H1 (cell line): Measurements from ENCODE around the gene EPHB1. TPM values are rescaled to one million over a fixed set of nuclear protein-coding genes. Genes with fewer than 3 reads are reported as not detected.

Experiments
- CTCF ChIA-PET: fragments of 300-600 bp; sonication (Branson Sonifier 250); formaldehyde crosslinking; loops from one replicate; lab custom pipeline; 2021; ENCODE audit not compliant: partially characterized antibody; lab: Charles Lee
- POLR2A ChIA-PET: fragments of 300-600 bp; sonication (Branson Sonifier 250); formaldehyde crosslinking; loops from one replicate; lab custom pipeline; 2021; ENCODE audit warnings: inconsistent platforms; ENCODE audit not compliant: partially characterized antibody; lab: Charles Lee
- DNase-seq, 2 experiments: peaks; one replicate each; pipeline versions ENCODE4 v3.0.0 to v3.0.0-alpha.2; 2010 to 2022; ENCODE audit warnings: low spot score in 2 of 2, low read depth in 1 of 2, mixed read lengths in 1 of 2
- FAIRE-seq: peaks from 2 replicates; lab custom pipeline; 2011; peaks lifted over from hg19 to GRCh38; lab: Jason Lieb, UNC
- H2AFZ ChIP-seq: 2 replicates; pipeline ENCODE4 v1.8.1; 2012; ENCODE audit warnings: low read length, inconsistent platforms
- H2AK5ac ChIP-seq: 2 replicates; pipeline ENCODE4 v1.6.1; 2013; ENCODE audit warnings: low read depth, low read length
- H2BK120ac ChIP-seq: replicated peaks from 2 replicates; pipeline ENCODE3; 2013; ENCODE audit warnings: low read depth, low read length, inconsistent platforms
- H2BK12ac ChIP-seq: 2 replicates; pipeline ENCODE4 v1.6.1; 2013; ENCODE audit warnings: low read depth, low read length
- H2BK15ac ChIP-seq: 2 replicates; pipeline ENCODE4 v1.6.1; 2013; ENCODE audit warnings: low read length
- H2BK20ac ChIP-seq: 2 replicates; pipeline ENCODE4 v1.6.1; 2013; ENCODE audit warnings: low read length
- H2BK5ac ChIP-seq: 2 replicates; pipeline ENCODE4 v1.6.1; 2013; ENCODE audit warnings: low read depth, low read length
- H3K14ac ChIP-seq: 2 replicates; pipeline ENCODE4 v1.6.1; 2013; ENCODE audit warnings: inconsistent platforms; ENCODE audit not compliant: insufficient read length
- H3K18ac ChIP-seq: 2 replicates; pipeline ENCODE4 v1.6.1; 2013; ENCODE audit warnings: low read length; ENCODE audit errors: extremely low read depth
- H3K23ac ChIP-seq: 2 replicates; pipeline ENCODE4 v1.6.1; 2013; ENCODE audit warnings: inconsistent platforms; ENCODE audit not compliant: insufficient read length
- H3K23me2 ChIP-seq: 2 replicates; pipeline ENCODE4 v1.6.1; 2013; ENCODE audit warnings: low read depth, low read length
- H3K27ac ChIP-seq: 2 replicates; pipeline ENCODE4 v1.6.1; 2011; ENCODE audit warnings: low read depth, low read length, inconsistent platforms
- H3K27me3 ChIP-seq, 4 experiments: replicated peaks in 1 of 4; 1 replicate in 1 of 4; 2 replicates in 3 of 4; pipeline versions ENCODE4 v1.6.1 to v1.8.1; 2011 to 2013; ENCODE audit warnings: low read length in 3 of 4, mild to moderate bottlenecking in 3 of 4, inconsistent platforms in 2 of 4, mixed read lengths in 2 of 4, moderate library complexity in 1 of 4; ENCODE audit not compliant: control insufficient read depth in 3 of 4, insufficient read depth in 3 of 4; ENCODE audit errors: extremely low read depth in 1 of 4
- H3K36me3 ChIP-seq, 4 experiments: 2 replicates each; pipeline versions ENCODE4 v1.6.1 to v1.8.1; 2011 to 2013; ENCODE audit warnings: mild to moderate bottlenecking in 4 of 4, low read length in 3 of 4, moderate library complexity in 2 of 4, control low read depth in 1 of 4, inconsistent platforms in 1 of 4; ENCODE audit not compliant: insufficient read depth in 4 of 4, control insufficient read depth in 2 of 4
- H3K4ac ChIP-seq: replicated peaks from 2 replicates; pipeline ENCODE3; 2013; ENCODE audit warnings: low read length, low read depth, mixed read lengths, inconsistent platforms; ENCODE audit not compliant: insufficient read length
- H3K4me1 ChIP-seq, 4 experiments: replicated peaks in 1 of 4; 1 replicate in 1 of 4; 2 replicates in 3 of 4; pipeline versions ENCODE4 v1.6.1 to v1.8.1; 2011 to 2013; ENCODE audit warnings: low read length in 3 of 4, inconsistent platforms in 2 of 4, mixed read lengths in 1 of 4; ENCODE audit not compliant: insufficient read depth in 4 of 4, control insufficient read depth in 3 of 4
- H3K4me2 ChIP-seq, 2 experiments: 2 replicates each; pipeline versions ENCODE4 v1.6.1 to v1.8.1; 2011 to 2013; ENCODE audit warnings: low read depth in 2 of 2, low read length in 2 of 2, control low read depth in 1 of 2, inconsistent platforms in 1 of 2, mild to moderate bottlenecking in 1 of 2; ENCODE audit not compliant: insufficient read depth in 1 of 2
- H3K4me3 ChIP-seq, 4 experiments: fragments of 200-600, 300-600 bp in 1 of 4; sonication (generic), shearing (Covaris generic), sonication (Bioruptor Twin) in 1 of 4; 2 replicates each; pipeline versions ENCODE4 v1.5.1 to v1.8.1; 2011 to 2016; ENCODE audit warnings: low read length in 4 of 4, low read depth in 3 of 4, control low read depth in 2 of 4, inconsistent platforms in 2 of 4, mild to moderate bottlenecking in 2 of 4, mixed read lengths in 1 of 4, moderate library complexity in 1 of 4; ENCODE audit not compliant: insufficient read depth in 2 of 4; ENCODE audit errors: extremely low read depth in 1 of 4
- H3K56ac ChIP-seq: replicated peaks from 2 replicates; pipeline ENCODE3; 2013; ENCODE audit warnings: low read depth, mild to moderate bottlenecking, mixed read lengths, low read length, inconsistent platforms; ENCODE audit not compliant: insufficient read length
- H3K79me1 ChIP-seq: 2 replicates; pipeline ENCODE4 v1.6.1; 2013; ENCODE audit warnings: low read depth, low read length, control low read depth
- H3K79me2 ChIP-seq, 2 experiments: 2 replicates each; pipeline versions ENCODE4 v1.6.1 to v1.8.1; 2012 to 2013; ENCODE audit warnings: low read length in 2 of 2, mild to moderate bottlenecking in 2 of 2, inconsistent platforms in 1 of 2; ENCODE audit not compliant: insufficient read depth in 2 of 2, control insufficient read depth in 1 of 2
- H3K9ac ChIP-seq, 4 experiments: replicated peaks in 1 of 4; 1 replicate in 1 of 4; 2 replicates in 3 of 4; pipeline versions ENCODE4 v1.6.1 to v1.8.1; 2011 to 2013; ENCODE audit warnings: low read depth in 3 of 4, low read length in 3 of 4, control low read depth in 2 of 4, mild to moderate bottlenecking in 2 of 4, moderate library complexity in 2 of 4, inconsistent platforms in 1 of 4; ENCODE audit errors: extremely low read depth in 1 of 4
- H3K9me3 ChIP-seq, 2 experiments: 2 replicates each; pipeline versions ENCODE4 v1.6.1 to v1.8.1; 2012 to 2013; ENCODE audit warnings: mild to moderate bottlenecking in 2 of 2, moderate library complexity in 2 of 2, control low read depth in 1 of 2, inconsistent platforms in 1 of 2, low read depth in 1 of 2, low read length in 1 of 2, mixed read lengths in 1 of 2; ENCODE audit not compliant: insufficient read depth in 2 of 2
- H4K20me1 ChIP-seq, 2 experiments: replicated peaks in 1 of 2; 2 replicates each; pipeline versions ENCODE3 to v1.8.1; 2011 to 2013; ENCODE audit warnings: inconsistent platforms in 2 of 2, low read length in 2 of 2, mild to moderate bottlenecking in 1 of 2; ENCODE audit not compliant: insufficient read depth in 2 of 2, control insufficient read depth in 1 of 2
- H4K5ac ChIP-seq: 2 replicates; pipeline ENCODE4 v1.6.1; 2013; ENCODE audit warnings: low read length, low read depth, mixed read lengths, inconsistent platforms; ENCODE audit not compliant: insufficient read length
- H4K8ac ChIP-seq: 2 replicates; pipeline ENCODE4 v1.8.0; 2013; ENCODE audit warnings: mild to moderate bottlenecking, moderate library complexity, low read length, inconsistent platforms; ENCODE audit not compliant: insufficient read depth; ENCODE audit errors: extremely low read depth
- H4K91ac ChIP-seq: replicated peaks from 2 replicates; pipeline ENCODE3; 2013; ENCODE audit warnings: low read length, mixed read lengths, inconsistent platforms; ENCODE audit not compliant: insufficient read length
- BACH1 ChIP-seq: IDR thresholded peaks from 2 replicates; pipeline ENCODE4 v1.6.1; 2012; ENCODE audit warnings: low read length, improper control_type of control experiment
- CTBP2 ChIP-seq: IDR thresholded peaks from 2 replicates; pipeline ENCODE4 v1.7.0; 2011; ENCODE audit warnings: borderline replicate concordance, mild to moderate bottlenecking, moderate library complexity, mixed read lengths, low read length; ENCODE audit not compliant: insufficient read depth, insufficient read length
- NANOG ChIP-seq: IDR thresholded peaks from 2 replicates; pipeline ENCODE4 v1.6.1; 2011; ENCODE audit warnings: low read length, low read depth, mild to moderate bottlenecking, inconsistent platforms; ENCODE audit not compliant: insufficient read depth, poor library complexity, severe bottlenecking
- POU5F1 ChIP-seq: IDR thresholded peaks from 2 replicates; pipeline ENCODE4 v1.6.1; 2011; ENCODE audit warnings: low read depth, mild to moderate bottlenecking, low read length, moderate library complexity
- SIRT6 ChIP-seq: IDR thresholded peaks from one replicate; pipeline ENCODE4 v1.7.1; 2012; ENCODE audit warnings: low read length, inconsistent platforms
- WGBS, 2 experiments: shearing (Covaris generic) in 1 of 2; methylation state at CpG; one replicate each; pipeline versions ENCODE4 v1.1.6 to v1.1.7; 2013 to 2015; ENCODE audit warnings: low lambda C conversion rate in 2 of 2, mixed read lengths in 2 of 2, inconsistent platforms in 1 of 2, low coverage in 1 of 2, missing lambda C conversion rate in 1 of 2; ENCODE audit not compliant: insufficient replicate concordance in 2 of 2, insufficient coverage in 1 of 2, insufficient read length in 1 of 2; ENCODE audit errors: extremely low coverage in 1 of 2, missing lambda C conversion rate in 1 of 2; 5-methylcytosine and 5-hydroxymethylcytosine counted together
- polyA plus RNA-seq, 7 experiments: library from polyadenylated mRNA; depleted of rRNA in 3 of 7; stranded (reverse) in 5 of 7; unstranded in 2 of 7; fragments of >200 nt in 5 of 7; fragments of 200-250 nt in 2 of 7; gene quantifications; 1 replicate in 5 of 7; 2 replicates in 1 of 7; 4 replicates in 1 of 7; pipeline versions ENCODE4 v1.2.1 to v1.2.3, GENCODE V29; 2011 to 2013; ENCODE audit warnings: missing spikeins in 2 of 7, mixed read lengths in 2 of 7
- total RNA-seq: library from RNA; stranded (reverse); fragmentation: NEBNext Ultra II Directional; extraction: Animal tissue kit (Norgen Biotek cat#: 25700); gene quantifications from 2 replicates; pipeline ENCODE4 v1.2.1, GENCODE V29; 2021
- TF ChIP-seq, protein P1 (sequence below), 3 experiments: IDR thresholded peaks; 1 replicate in 2 of 3; 2 replicates in 1 of 3; pipeline versions ENCODE4 v1.5.1 to v1.6.1; 2011; ENCODE audit warnings: low read length in 3 of 3, mild to moderate bottlenecking in 3 of 3, inconsistent platforms in 2 of 3, low read depth in 1 of 3, moderate library complexity in 1 of 3; ENCODE audit not compliant: insufficient read depth in 1 of 3; ENCODE audit errors: control extremely low read depth in 1 of 3

The EPHB1 gene
- total and polyA plus RNA-seq, 2 of the 8 experiments (the other 6 are each of a cell fraction or from before 2014, with no cell fraction given), result 3.5 to 5.9 TPM

DNA sequence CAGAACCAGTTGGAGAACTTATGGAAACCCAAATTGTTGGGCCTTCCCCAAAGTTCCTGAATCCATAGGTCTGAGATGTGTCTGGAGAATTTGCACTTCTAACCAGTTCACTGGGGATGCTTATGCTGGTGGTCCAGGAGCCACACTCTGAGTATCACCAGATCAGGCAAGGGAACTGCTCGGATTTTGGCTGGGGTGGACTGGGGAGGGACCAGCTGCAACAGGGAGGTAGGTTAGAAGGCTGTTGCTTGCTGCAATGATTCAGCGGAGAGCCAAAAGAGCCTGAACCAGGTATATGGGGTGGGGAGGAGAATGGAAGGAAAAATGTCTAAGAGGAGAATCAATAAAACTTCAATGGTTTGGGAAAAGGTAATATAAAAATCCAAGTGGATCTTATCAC lies 45.9 kb upstream of the EPHB1 start:
- Histone ChIP-seq H4K8ac (no peak overlapping the region), H3K79me2 (no peaks in the 10 kb centered on the region), H2BK15ac (no peak overlapping the region), H3K4ac (no peak overlapping the region), H3K18ac (no peak overlapping the region), H3K4me2 (no peak overlapping the region), H3K14ac (no peak overlapping the region), H4K91ac (no peak overlapping the region), H2BK120ac (no peak overlapping the region), H2BK5ac (no peak overlapping the region), H2AK5ac (no peak overlapping the region), H3K27me3 (no peaks in the 10 kb centered on the region), H3K23me2 (no peaks in the 10 kb centered on the region), H3K9ac (no peak overlapping the region), H3K79me1 (no peaks in the 10 kb centered on the region), H4K5ac (no peak overlapping the region), H3K36me3 (no peaks in the 10 kb centered on the region), H3K56ac (no peak overlapping the region), H3K9me3 (no peaks in the 10 kb centered on the region), H2BK20ac (no peak overlapping the region), H3K4me1 (no peaks in the 10 kb centered on the region), H2BK12ac (no peak overlapping the region), H3K23ac (no peak overlapping the region), H3K27ac (no peak overlapping the region), H4K20me1 (no peaks in the 10 kb centered on the region), H2AFZ (no peak overlapping the region), H3K4me3 (no peak overlapping the region)
- ChIA-PET CTCF (interaction anchor here (0.6 to 3.1 kb wide), 13 partner anchors 8 to 1192 kb away, joined by 3 to 16 read pairs (median 3); partner anchors contain the start of gene EPHB1), POLR2A (no interaction called here)
- no peak for FAIRE-seq
- 69% methylated on average over 2 of the region's 2 CpGs; no CpG with 5 or more reads in 1 of the 2 experiments for WGBS, 2 experiments
- DNase-seq, result no peak
- TF ChIP-seq NANOG (no peak), SIRT6 (no peak), BACH1 (no peak), POU5F1 (no peak), CTBP2 (no peak)
- TF ChIP-seq, protein P1, sequence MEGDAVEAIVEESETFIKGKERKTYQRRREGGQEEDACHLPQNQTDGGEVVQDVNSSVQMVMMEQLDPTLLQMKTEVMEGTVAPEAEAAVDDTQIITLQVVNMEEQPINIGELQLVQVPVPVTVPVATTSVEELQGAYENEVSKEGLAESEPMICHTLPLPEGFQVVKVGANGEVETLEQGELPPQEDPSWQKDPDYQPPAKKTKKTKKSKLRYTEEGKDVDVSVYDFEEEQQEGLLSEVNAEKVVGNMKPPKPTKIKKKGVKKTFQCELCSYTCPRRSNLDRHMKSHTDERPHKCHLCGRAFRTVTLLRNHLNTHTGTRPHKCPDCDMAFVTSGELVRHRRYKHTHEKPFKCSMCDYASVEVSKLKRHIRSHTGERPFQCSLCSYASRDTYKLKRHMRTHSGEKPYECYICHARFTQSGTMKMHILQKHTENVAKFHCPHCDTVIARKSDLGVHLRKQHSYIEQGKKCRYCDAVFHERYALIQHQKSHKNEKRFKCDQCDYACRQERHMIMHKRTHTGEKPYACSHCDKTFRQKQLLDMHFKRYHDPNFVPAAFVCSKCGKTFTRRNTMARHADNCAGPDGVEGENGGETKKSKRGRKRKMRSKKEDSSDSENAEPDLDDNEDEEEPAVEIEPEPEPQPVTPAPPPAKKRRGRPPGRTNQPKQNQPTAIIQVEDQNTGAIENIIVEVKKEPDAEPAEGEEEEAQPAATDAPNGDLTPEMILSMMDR (IDR thresholded peaks at IDR 0.05; ENCODE audit: control extremely low read depth in 1 of 3, insufficient read depth in 1 of 3, low read depth in 1 of 3, low read length in 3 of 3), result no peak
